HCT116 (cell line): ENCODE data around the gene PRPH. TPM values are rescaled to one million over a fixed set of nuclear protein-coding genes. Genes with fewer than 3 reads are reported as not detected.

Experiments
- ATAC-seq: fragments of 200-7000 bp; cut with Tn5 transposase; 2 replicates; pipeline ENCODE4 v1.9.1; 2020; ENCODE audit warnings: mild to moderate bottlenecking, moderate library complexity
- BruUV-seq: library from RNA; stranded (reverse); fragments of 400-500 nt; replicated peaks from 2 replicates; lab custom pipeline; 2021; lab: Mats Ljungman, UMichigan
- CTCF ChIA-PET: fragments of 300-600 bp; sonication (Branson Sonifier 250); formaldehyde crosslinking; loops from one replicate; lab custom pipeline; 2021; ENCODE audit warnings: antibody characterized with exemption; lab: Charles Lee
- POLR2A ChIA-PET: fragments of 300-600, 350-600 bp; sonication (Branson Sonifier 250); formaldehyde crosslinking; loops from one replicate; lab custom pipeline; 2021; ENCODE audit warnings: antibody characterized with exemption; lab: Charles Lee
- RAD21 ChIA-PET, 2 experiments: fragments of 300-600 bp; sonication (Branson Sonifier 250); formaldehyde crosslinking; loops; one replicate each; lab custom pipeline; 2023; ENCODE audit warnings: low total read pairs in 2 of 2; ENCODE audit not compliant: uncharacterized antibody in 2 of 2, unreplicated experiment in 2 of 2, low non-redundant PET in 1 of 2; lab: Charles Lee
- DNase-seq: peaks from one replicate; pipeline ENCODE4 v3.0.0-alpha.2; 2010; ENCODE audit warnings: low read depth, low spot score
- H2AFZ ChIP-seq: fragments of 200-600 bp; shearing (Covaris generic), sonication (generic); 2 replicates; pipeline ENCODE4 v1.6.1; 2017; ENCODE audit warnings: low read depth, mixed run types, mixed read lengths, antibody characterized with exemption, low read length; ENCODE audit not compliant: poor library complexity, severe bottlenecking
- H3K27ac ChIP-seq: 2 replicates; pipeline ENCODE4 v1.5.1; 2012; ENCODE audit warnings: low read depth, low read length
- H3K27me3 ChIP-seq: fragments of 200-600 bp; sonication (generic); 2 replicates; pipeline ENCODE4 v1.6.1; 2016; ENCODE audit warnings: mixed run types, low read length, mixed read lengths; ENCODE audit not compliant: insufficient read depth
- H3K36me3 ChIP-seq, 2 experiments: fragments of 200-500 bp in 1 of 2; fragments of 200-600 bp in 1 of 2; sonication (Bioruptor generic) in 1 of 2; sonication (generic) in 1 of 2; 2 replicates each; pipeline versions ENCODE4 v1.5.1 to v1.6.1; 2014 to 2016; ENCODE audit warnings: low read length in 2 of 2, inconsistent platforms in 1 of 2, mixed read lengths in 1 of 2, mixed run types in 1 of 2; ENCODE audit not compliant: insufficient read depth in 2 of 2, control insufficient read depth in 1 of 2
- H3K4me1 ChIP-seq, 2 experiments: fragments of 200-600 bp in 1 of 2; sonication (generic) in 1 of 2; 2 replicates each; pipeline versions ENCODE4 v1.5.1 to v1.6.1; 2012 to 2017; ENCODE audit warnings: low read length in 2 of 2, inconsistent platforms in 1 of 2, mild to moderate bottlenecking in 1 of 2, mixed read lengths in 1 of 2, mixed run types in 1 of 2, moderate library complexity in 1 of 2; ENCODE audit not compliant: insufficient read depth in 2 of 2, control insufficient read depth in 1 of 2
- H3K4me2 ChIP-seq: fragments of 200-600 bp; sonication (generic); 2 replicates; pipeline ENCODE4 v1.6.1; 2017; ENCODE audit warnings: mixed run types, low read length, mixed read lengths
- H3K4me3 ChIP-seq, 2 experiments: fragments of 200-600 bp in 1 of 2; sonication (generic) in 1 of 2; replicated peaks in 1 of 2; 2 replicates each; pipeline ENCODE4 v1.5.1; 2011 to 2016; ENCODE audit warnings: low read length in 2 of 2, control low read depth in 1 of 2, low read depth in 1 of 2, mild to moderate bottlenecking in 1 of 2, mixed read lengths in 1 of 2, mixed run types in 1 of 2
- H3K79me2 ChIP-seq: fragments of 200-600 bp; sonication (generic); 2 replicates; pipeline ENCODE4 v1.6.1; 2017; ENCODE audit warnings: mild to moderate bottlenecking, mixed run types, low read length, moderate library complexity, mixed read lengths; ENCODE audit not compliant: insufficient read depth
- H3K9ac ChIP-seq: fragments of 200-600 bp; sonication (generic); 2 replicates; pipeline ENCODE4 v1.6.1; 2016; ENCODE audit warnings: low read length, mixed read lengths
- H3K9me2 ChIP-seq: fragments of 200-600 bp; sonication (generic), shearing (Covaris generic); 2 replicates; pipeline ENCODE4 v1.6.1; 2017; ENCODE audit warnings: mixed run types, mild to moderate bottlenecking, moderate library complexity; ENCODE audit not compliant: insufficient read depth
- H3K9me3 ChIP-seq, 2 experiments: fragments of 200-500 bp in 1 of 2; fragments of 200-600 bp in 1 of 2; sonication (Bioruptor generic) in 1 of 2; sonication (generic) in 1 of 2; 2 replicates each; pipeline ENCODE4 v1.6.1; 2014 to 2017; ENCODE audit warnings: low read length in 2 of 2, mixed read lengths in 2 of 2, inconsistent platforms in 1 of 2, low read depth in 1 of 2, mild to moderate bottlenecking in 1 of 2, mixed run types in 1 of 2, moderate library complexity in 1 of 2; ENCODE audit not compliant: control insufficient read depth in 1 of 2, insufficient read depth in 1 of 2
- H4K20me1 ChIP-seq: fragments of 200-600 bp; sonication (generic), shearing (Covaris generic); 2 replicates; pipeline ENCODE4 v1.6.1; 2017; ENCODE audit warnings: mixed run types, mild to moderate bottlenecking, moderate library complexity; ENCODE audit not compliant: insufficient read depth
- ATF3 ChIP-seq: IDR thresholded peaks from 2 replicates; pipeline ENCODE4 v1.6.1; 2012
- CEBPB ChIP-seq: IDR thresholded peaks from 2 replicates; pipeline ENCODE4 v1.6.1; 2012; ENCODE audit warnings: low read depth
- CTCF ChIP-seq, 3 experiments: fragments of 200-600 bp in 1 of 3; sonication (generic) in 1 of 3; IDR thresholded peaks in 2 of 3; conservative IDR thresholded peaks in 1 of 3; 2 replicates each; pipeline ENCODE4 v1.5.1; 2012 to 2017; ENCODE audit warnings: low read depth in 2 of 3, low read length in 2 of 3, antibody characterized with exemption in 1 of 3, borderline replicate concordance in 1 of 3, control low read depth in 1 of 3, mild to moderate bottlenecking in 1 of 3, mixed read lengths in 1 of 3, mixed run types in 1 of 3, moderate library complexity in 1 of 3; ENCODE audit not compliant: insufficient read depth in 1 of 3
- EGR1 ChIP-seq: IDR thresholded peaks from 2 replicates; pipeline ENCODE4 v1.6.1; 2012; ENCODE audit warnings: low read depth
- POLR2A ChIP-seq: IDR thresholded peaks from 2 replicates; pipeline ENCODE4 v1.7.0; 2011; ENCODE audit warnings: borderline replicate concordance; ENCODE audit not compliant: insufficient read depth, insufficient read length; ENCODE audit errors: extremely low read depth
- POLR2AphosphoS5 ChIP-seq: IDR thresholded peaks from 2 replicates; pipeline ENCODE4 v1.6.1; 2011; ENCODE audit warnings: mild to moderate bottlenecking, low read depth, low read length, moderate library complexity
- REST ChIP-seq: IDR thresholded peaks from 2 replicates; pipeline ENCODE4 v1.6.1; 2012; ENCODE audit warnings: low read depth
- SRF ChIP-seq: IDR thresholded peaks from 2 replicates; pipeline ENCODE4 v1.6.1; 2012; ENCODE audit warnings: low read depth
- TCF7L2 ChIP-seq: IDR thresholded peaks from 2 replicates; pipeline ENCODE4 v1.7.0; 2011; ENCODE audit warnings: borderline replicate concordance, inconsistent platforms; ENCODE audit not compliant: insufficient read depth, insufficient read length; ENCODE audit errors: extremely low read depth
- ZFX ChIP-seq: fragments of 450-650 bp; IDR thresholded peaks from 2 replicates; pipeline ENCODE4 v1.6.1; 2017
- ZNF274 ChIP-seq: fragments of 200-500 bp; sonication (Bioruptor generic); IDR thresholded peaks from 2 replicates; pipeline ENCODE4 v1.6.1; 2014; ENCODE audit warnings: mild to moderate bottlenecking, low read depth, low read length, inconsistent platforms
- intact Hi-C: fragments of 100-400 bp; cut with micrococcal nuclease; formaldehyde crosslinking; loops from 2 replicates; pipeline ENCODE4 v1.10.0; 2022
- total RNA-seq: library from RNA; stranded (reverse); gene quantifications from one replicate; pipeline ENCODE4 v1.2.1, GENCODE V29; 2021; ENCODE audit not compliant: unreplicated experiment

PRPH gene
- total RNA-seq, 1 experiment from 2014 or later: 6.7 TPM

- TF ChIP-seq REST: no peak
- TF ChIP-seq POLR2AphosphoS5: no peak
- no peak for TF ChIP-seq ATF3
- TF ChIP-seq TCF7L2: no peak
- TF ChIP-seq ZFX: no peak
- no peak for TF ChIP-seq EGR1
These were observed 18.4 kb upstream of the PRPH start (continued) for GRCh38 chr12:49276304-49277290.

- Histone ChIP-seq H3K4me2 (no peak overlapping the region), H3K9ac (no peak overlapping the region), H3K36me3 (peaks cover 2 to 11% of the 10 kb centered on the region in 2 experiments; a peak in 2 of 4 replicates), H2AFZ (no peak overlapping the region), H3K27ac (no peak overlapping the region), H3K9me3 (no peaks in the 10 kb centered on the region), H3K27me3 (no peaks in the 10 kb centered on the region), H3K9me2 (no peaks in the 10 kb centered on the region), H3K4me3 (no peak overlapping the region), H3K4me1 (peaks cover 0 to 2% of the 10 kb centered on the region in 2 experiments; a peak in 2 of 4 replicates), H4K20me1 (peaks cover 8% of the 10 kb centered on the region; the same call in 1 of the 2 replicates), H3K79me2 (no peaks in the 10 kb centered on the region)
- ATAC-seq (no peak), DNase-seq (no peak)
- RAD21 ChIA-PET: no interaction called here
- intact Hi-C loops: no loop called here
- BruUV-seq: no TSS peak
- CTCF ChIA-PET: interaction anchor here (1.0 to 1.4 kb wide), 2 partner anchors 19 kb away, joined by 3 to 7 read pairs; no protein-coding TSS in a partner anchor
- POLR2A ChIA-PET: interaction anchor here (1.2 to 1.7 kb wide), 4 partner anchors 9 to 14 kb away, joined by 3 to 7 read pairs (median 4); no protein-coding TSS in a partner anchor
- TF ChIP-seq CEBPB (no peak), POLR2A (no peak), EGR1 (no peak), REST (no peak), SRF (no peak), ZNF274 (no peak), ATF3 (no peak), CTCF (IDR thresholded peaks at IDR 0.05 in 2 of 3, conservative IDR thresholded peaks at IDR 0.05 in 1 of 3; ENCODE audit: borderline replicate concordance in 1 of 3, insufficient read depth in 1 of 3, low read depth in 2 of 3, low read length in 2 of 3) (no peak), TCF7L2 (no peak)
These were observed 17.5 kb upstream of the PRPH start for GRCh38 chr12:49277466-49277865.
